ENCODE results near the gene GJB1. TPM values are rescaled to one million over a fixed set of nuclear protein-coding genes. Genes with fewer than 3 reads are reported as not detected.

The GJB1 gene
- total and polyA plus RNA-seq, 2 experiments from 2014 or later, result 0.14 TPM; not detected in 1

- no peak for TF ChIP-seq ZNF462 (CRISPR knock-in tag; IDR thresholded peaks at IDR 0.05)
- no peak for TF ChIP-seq EZH2 (IDR thresholded peaks at IDR 0.05; ENCODE audit: low read depth, unreplicated experiment)
- no peak for TF ChIP-seq ZNF331 (CRISPR knock-in tag; IDR thresholded peaks at IDR 0.05; ENCODE audit: low read depth)
These were observed 13.8 kb downstream of the GJB1 start (continued) for GRCh38 chrX:71236836-71237235.

GRCh38 chrX:71239781-71240180, 16.8 kb downstream of the GJB1 start:
- Histone ChIP-seq H3K9me2 (ENCODE audit: insufficient read depth) (no peaks in the 10 kb centered on the region), H3K4me3 (no peak overlapping the region), H3F3A (replicated peaks; ENCODE audit: low read depth) (no peaks in the 10 kb centered on the region), H3K36me3 (ENCODE audit: insufficient read depth) (no peaks in the 10 kb centered on the region), H2AFZ (no peak overlapping the region), H3K79me2 (replicated peaks; ENCODE audit: insufficient read depth) (no peaks in the 10 kb centered on the region), H3K27ac (ENCODE audit: low read depth) (no peak overlapping the region), H3K4me1 (ENCODE audit: insufficient read depth) (no peaks in the 10 kb centered on the region), H3K4me2 (no peak overlapping the region), H4K20me1 (replicated peaks; ENCODE audit: insufficient read depth) (no peaks in the 10 kb centered on the region), H3K27me3 (ENCODE audit: insufficient read depth) (no peaks in the 10 kb centered on the region)
- Mint-ChIP-seq H3K27me3 (ENCODE audit: insufficient read depth, low read depth, poor library complexity) (peaks cover 6% of the 10 kb centered on the region), H3K9me3 (no peaks in the 10 kb centered on the region), H3K36me3 (ENCODE audit: low read depth) (peaks cover 54% of the 10 kb centered on the region), H3K27ac (no peak overlapping the region), H3K4me3 (no peak overlapping the region), H3K4me1 (no peaks in the 10 kb centered on the region)
- DNase-seq (ENCODE audit: low spot score) (no peak), ATAC-seq (no peak)
- TF ChIP-seq ZNF331 (CRISPR knock-in tag; IDR thresholded peaks at IDR 0.05; ENCODE audit: low read depth) (no peak), EZH2phosphoT487 (IDR thresholded peaks at IDR 0.05; ENCODE audit: unreplicated experiment) (no peak), ETS1 (IDR thresholded peaks at IDR 0.05) (no peak), EZH2 (IDR thresholded peaks at IDR 0.05; ENCODE audit: low read depth, unreplicated experiment) (no peak), NANOG (IDR thresholded peaks at IDR 0.05; ENCODE audit: borderline replicate concordance) (no peak), CTCF (conservative IDR thresholded peaks at IDR 0.05; ENCODE audit: low read depth in 2 of 2) (no peak), STAT1 (IDR thresholded peaks at IDR 0.05; ENCODE audit: unreplicated experiment) (no peak)
